Measurements from ENCODE around the gene CX3CR1.

The CX3CR1 gene

DNA sequence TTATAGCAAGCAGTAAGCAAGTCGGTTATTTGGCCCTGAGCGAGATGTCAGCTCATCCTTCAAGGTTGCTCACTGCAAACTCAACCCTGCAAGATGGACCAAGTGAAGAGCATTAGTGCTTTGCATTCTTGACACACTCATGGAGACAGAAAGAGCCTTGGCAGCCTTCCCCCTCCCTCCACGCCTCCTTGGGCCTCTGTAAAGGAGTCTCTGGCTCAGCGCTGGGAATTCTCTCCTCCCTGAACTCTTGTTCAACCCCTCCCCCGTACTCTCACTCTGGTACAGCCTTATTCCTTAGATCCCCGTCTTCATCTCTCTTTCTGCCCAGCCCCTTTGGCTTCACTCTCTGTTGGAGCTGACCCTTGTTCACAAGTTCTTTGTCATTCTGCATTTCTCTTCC, 2.2 kb upstream of the CX3CR1 start:
- TF ChIP-seq, protein P1, sequence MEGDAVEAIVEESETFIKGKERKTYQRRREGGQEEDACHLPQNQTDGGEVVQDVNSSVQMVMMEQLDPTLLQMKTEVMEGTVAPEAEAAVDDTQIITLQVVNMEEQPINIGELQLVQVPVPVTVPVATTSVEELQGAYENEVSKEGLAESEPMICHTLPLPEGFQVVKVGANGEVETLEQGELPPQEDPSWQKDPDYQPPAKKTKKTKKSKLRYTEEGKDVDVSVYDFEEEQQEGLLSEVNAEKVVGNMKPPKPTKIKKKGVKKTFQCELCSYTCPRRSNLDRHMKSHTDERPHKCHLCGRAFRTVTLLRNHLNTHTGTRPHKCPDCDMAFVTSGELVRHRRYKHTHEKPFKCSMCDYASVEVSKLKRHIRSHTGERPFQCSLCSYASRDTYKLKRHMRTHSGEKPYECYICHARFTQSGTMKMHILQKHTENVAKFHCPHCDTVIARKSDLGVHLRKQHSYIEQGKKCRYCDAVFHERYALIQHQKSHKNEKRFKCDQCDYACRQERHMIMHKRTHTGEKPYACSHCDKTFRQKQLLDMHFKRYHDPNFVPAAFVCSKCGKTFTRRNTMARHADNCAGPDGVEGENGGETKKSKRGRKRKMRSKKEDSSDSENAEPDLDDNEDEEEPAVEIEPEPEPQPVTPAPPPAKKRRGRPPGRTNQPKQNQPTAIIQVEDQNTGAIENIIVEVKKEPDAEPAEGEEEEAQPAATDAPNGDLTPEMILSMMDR (IDR thresholded peaks at IDR 0.05; ENCODE audit: extremely low read depth, missing control alignments) = no peak
- no peak for DNase-seq (ENCODE audit: low spot score)

DNA sequence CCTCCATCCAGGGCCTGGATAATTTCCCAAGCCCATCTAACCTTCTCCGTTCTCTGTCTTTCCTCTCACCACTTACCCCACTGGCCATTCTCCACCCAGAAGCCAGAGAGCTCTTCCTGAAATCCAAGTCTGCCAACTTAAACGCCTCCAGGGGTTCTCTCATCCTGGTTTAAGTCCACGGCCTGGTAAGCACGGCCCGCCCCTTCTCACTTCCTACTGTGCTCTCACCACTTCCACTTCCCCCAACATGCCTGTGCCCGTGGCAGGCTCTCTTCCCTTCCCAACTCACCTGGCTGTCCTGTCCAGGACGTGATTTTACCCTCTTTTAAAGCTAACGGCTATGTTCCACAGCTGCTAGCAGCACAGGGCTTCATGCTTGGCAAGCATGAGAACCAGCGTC, 1.7 kb upstream of the CX3CR1 start:
- TF ChIP-seq, protein P1 (IDR thresholded peaks at IDR 0.05; ENCODE audit: extremely low read depth, missing control alignments) = no peak
- no peak for DNase-seq (ENCODE audit: low spot score)

DNA sequence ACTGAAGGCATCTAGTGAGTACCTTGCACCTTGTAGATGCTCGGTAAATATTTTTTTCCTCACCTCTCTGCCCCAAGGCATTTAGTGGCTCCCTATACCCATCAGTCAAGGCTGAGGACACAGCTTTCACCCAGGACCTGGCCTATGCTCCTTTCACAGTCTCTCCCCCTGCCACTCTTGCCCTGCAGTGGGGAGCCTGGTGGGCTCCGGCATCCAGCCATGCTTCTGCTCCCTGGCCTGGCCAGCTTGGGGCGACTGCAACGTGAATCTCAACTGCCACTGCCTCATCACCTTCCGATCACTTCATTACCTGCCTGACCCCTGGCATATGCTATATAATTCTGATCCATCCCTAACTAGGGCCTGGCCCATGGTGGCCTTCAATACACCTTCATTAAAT, 735 bp upstream of the CX3CR1 start:
- DNase-seq (ENCODE audit: low spot score) = no peak
- TF ChIP-seq, protein P1 (IDR thresholded peaks at IDR 0.05; ENCODE audit: extremely low read depth, missing control alignments) = no peak

DNA sequence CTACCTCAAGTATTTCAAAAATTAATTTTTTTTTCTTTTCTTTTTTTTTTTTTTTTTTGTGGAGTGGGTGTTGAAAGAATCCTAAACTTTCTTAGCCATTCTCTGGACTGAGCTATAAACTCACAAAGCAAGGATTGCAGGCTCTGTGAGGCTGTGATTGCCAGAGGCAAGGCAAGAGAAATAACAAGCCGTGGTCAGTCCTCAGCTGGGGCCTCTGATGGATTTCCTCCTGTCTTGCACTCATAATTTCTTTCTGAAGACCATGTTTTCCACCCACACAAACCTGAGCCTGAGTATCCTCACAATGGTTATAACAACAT, 1.3 kb downstream of the CX3CR1 start:
- TF ChIP-seq, protein P1 (IDR thresholded peaks at IDR 0.05; ENCODE audit: extremely low read depth, missing control alignments) = no peak
- DNase-seq (ENCODE audit: low spot score) = no peak

DNA sequence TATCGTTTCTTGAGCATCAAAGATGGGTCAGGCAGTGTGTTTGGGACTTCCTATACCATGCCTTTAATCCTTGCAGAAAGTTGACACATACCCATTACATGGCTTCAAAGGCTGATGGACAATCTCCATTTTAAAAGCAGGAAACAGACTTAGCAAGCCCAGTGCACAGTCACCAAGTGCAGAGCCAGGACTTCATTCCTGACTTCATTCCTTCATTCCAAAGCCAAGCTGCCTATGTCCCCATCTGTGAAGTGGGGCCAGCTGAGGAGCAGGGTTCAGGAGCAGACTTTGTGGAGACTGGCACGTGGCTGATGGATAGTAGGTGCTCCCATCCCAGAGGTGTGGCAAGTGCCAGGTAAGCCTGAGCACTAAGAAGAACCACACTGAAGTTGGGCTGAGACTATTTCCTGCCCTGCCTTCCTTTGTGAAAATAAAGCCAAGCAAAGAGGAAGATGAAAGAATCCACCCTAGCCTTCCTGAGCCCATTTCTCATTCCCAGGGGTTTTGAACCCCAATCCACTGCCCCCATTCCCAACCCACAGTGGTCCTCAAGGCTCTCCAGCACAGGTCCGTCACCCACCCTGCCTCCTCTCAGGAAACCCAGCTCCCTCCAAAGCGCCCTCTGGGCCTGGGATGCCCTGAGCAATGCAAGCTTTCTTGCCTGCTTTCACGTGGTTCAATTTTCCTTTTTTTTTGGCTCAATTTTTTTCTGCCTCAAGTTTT, 1.8 kb downstream of the CX3CR1 start:
- TF ChIP-seq, protein P1 (IDR thresholded peaks at IDR 0.05; ENCODE audit: extremely low read depth, missing control alignments) = no peak
- no peak for DNase-seq (ENCODE audit: low spot score)

DNA sequence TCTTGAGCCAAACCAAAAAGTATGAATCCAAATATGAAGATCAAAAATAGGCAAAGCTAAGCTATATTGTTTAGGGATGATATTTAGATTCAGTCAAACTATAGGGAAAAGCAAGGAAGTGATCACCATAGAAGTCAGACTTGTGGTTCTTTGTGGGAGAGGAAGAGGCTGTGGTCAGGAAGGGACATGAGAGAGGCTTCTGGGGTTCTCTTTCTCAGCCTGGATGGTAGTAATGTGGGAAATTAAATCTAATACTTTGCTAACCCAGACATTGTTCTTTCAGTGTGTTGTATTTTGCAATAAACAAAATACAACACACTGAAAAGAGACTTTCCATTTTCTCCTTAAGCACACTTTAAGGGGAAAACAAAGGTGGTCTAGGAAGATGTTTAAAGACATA, 3.1 kb downstream of the CX3CR1 start:
- TF ChIP-seq, protein P1 (IDR thresholded peaks at IDR 0.05; ENCODE audit: extremely low read depth, missing control alignments) = no peak

DNA sequence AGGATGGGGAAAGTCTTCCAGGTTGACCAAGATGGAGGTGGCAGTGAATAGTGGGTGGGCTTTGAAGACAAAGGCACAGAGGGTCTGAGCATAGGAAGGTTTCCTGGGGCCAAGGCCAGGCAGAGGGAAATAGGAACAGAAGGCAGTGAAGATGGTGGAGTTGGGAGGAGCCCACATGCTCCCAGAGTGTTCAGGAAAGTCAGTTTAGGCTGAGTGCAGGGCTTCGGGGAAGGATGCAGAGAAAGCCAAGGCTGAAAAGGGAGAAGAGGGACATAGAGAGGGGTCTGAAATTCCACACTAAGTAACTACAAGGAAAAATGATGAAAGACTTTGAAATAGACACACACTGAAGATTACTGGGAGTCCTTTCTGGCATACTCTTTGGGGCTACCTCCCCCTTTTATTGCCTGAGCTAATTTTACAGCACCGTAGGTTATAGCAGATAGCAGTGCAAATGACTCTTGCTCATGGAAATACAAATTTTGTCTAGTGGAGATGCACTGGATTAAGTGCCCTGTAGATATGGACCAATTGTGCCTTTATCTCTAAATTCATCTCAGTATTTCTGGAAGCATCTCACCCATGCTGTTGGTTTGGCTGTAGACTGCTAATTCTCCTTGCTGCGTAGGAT, 3.8 kb downstream of the CX3CR1 start:
- DNase-seq (ENCODE audit: low spot score) = no peak
- TF ChIP-seq, protein P1 (IDR thresholded peaks at IDR 0.05; ENCODE audit: extremely low read depth, missing control alignments) = no peak

More for the DNA sequence above, 3.1 kb downstream of the CX3CR1 start:
- no peak for DNase-seq (ENCODE audit: low spot score)

Measured in GM20000 (cell line).